K562 (cell line): Measurements from ENCODE around the gene ERVH48-1. TPM values are rescaled to one million over a fixed set of nuclear protein-coding genes. Genes with fewer than 3 reads are reported as not detected.
A peak's percentile ranks its signal among the peaks of the same experiment; 100 is the strongest.

ENCODE experiments used
- CBFB ChIP-seq: sonication (generic); formaldehyde crosslinking; IDR thresholded peaks from 2 replicates; pipeline ENCODE4 v1.4.0; 2020; ENCODE audit warnings: mild to moderate bottlenecking, missing genetic modification reagents
- CBX3 ChIP-seq, 2 experiments: IDR thresholded peaks; 1 replicate in 1 of 2; 2 replicates in 1 of 2; pipeline ENCODE4 v1.6.1; 2012; ENCODE audit warnings: inconsistent platforms in 2 of 2, low read length in 2 of 2, borderline replicate concordance in 1 of 2, control low read depth in 1 of 2
- CSDE1 ChIP-seq, 2 experiments: fragments of 450-650 bp; IDR thresholded peaks; 2 replicates each; pipeline ENCODE4 v1.6.1; 2016; ENCODE audit warnings: mild to moderate bottlenecking in 1 of 2
- E4F1 ChIP-seq: fragments of 250-450 bp; sonication (Bioruptor Pico); IDR thresholded peaks from 2 replicates; pipeline ENCODE4 v1.5.0; 2021; ENCODE audit warnings: mild to moderate bottlenecking, borderline replicate concordance
- ELF4 ChIP-seq: fragments of 450-650 bp; formaldehyde crosslinking; IDR thresholded peaks from 2 replicates; pipeline ENCODE4 v1.4.0; 2022; ENCODE audit warnings: missing genetic modification characterization
- FOXP1 ChIP-seq: sonication (generic); formaldehyde crosslinking; IDR thresholded peaks from 2 replicates; pipeline ENCODE4 v1.8.0; 2022; ENCODE audit warnings: mild to moderate bottlenecking, missing genetic modification reagents
- HDAC3 ChIP-seq: fragments of 450-650 bp; IDR thresholded peaks from 2 replicates; pipeline ENCODE4 v1.6.1; 2018; ENCODE audit warnings: borderline replicate concordance, mild to moderate bottlenecking, moderate library complexity; ENCODE audit not compliant: partially characterized antibody
- HOXB6 ChIP-seq: fragments of 250-450 bp; sonication (Bioruptor Pico); IDR thresholded peaks from 2 replicates; pipeline ENCODE4 v1.5.1; 2022; ENCODE audit warnings: mild to moderate bottlenecking, borderline replicate concordance
- IRF2 ChIP-seq: sonication (generic); formaldehyde crosslinking; IDR thresholded peaks from 2 replicates; pipeline ENCODE4 v1.8.1; 2022; ENCODE audit warnings: mild to moderate bottlenecking, missing genetic modification reagents
- MTA1 ChIP-seq: fragments of 450-650 bp; IDR thresholded peaks from 2 replicates; pipeline ENCODE4 v1.6.1; 2017; ENCODE audit warnings: borderline replicate concordance
- PBX2 ChIP-seq, 2 experiments: IDR thresholded peaks in 1 of 2; conservative IDR thresholded peaks in 1 of 2; 2 replicates each; pipeline ENCODE4 v1.6.1; 2016; ENCODE audit warnings: low read depth in 2 of 2, mild to moderate bottlenecking in 1 of 2, missing compliant biosample characterization in 1 of 2, missing genetic modification characterization in 1 of 2, moderate library complexity in 1 of 2
- PHTF2 ChIP-seq: fragments of 250-450 bp; sonication (Bioruptor Pico); IDR thresholded peaks from 2 replicates; pipeline ENCODE4 v1.5.0; 2021; ENCODE audit warnings: mild to moderate bottlenecking
- PRPF4 ChIP-seq: fragments of 200-400 bp; formaldehyde crosslinking; IDR thresholded peaks from one replicate; pipeline ENCODE4 v1.6.1; 2017; ENCODE audit warnings: low read length, low read depth, mild to moderate bottlenecking; ENCODE audit not compliant: insufficient read depth, poor library complexity, severe bottlenecking
- TAF1 ChIP-seq: IDR thresholded peaks from 2 replicates; pipeline ENCODE4 v1.6.1; 2011; ENCODE audit warnings: mild to moderate bottlenecking, low read length, moderate library complexity; ENCODE audit not compliant: insufficient read depth, control insufficient read depth, severe bottlenecking; ENCODE audit errors: extremely low read depth
- TEAD1 ChIP-seq, 2 experiments: fragments of 450-650 bp in 1 of 2; sonication (generic) in 1 of 2; formaldehyde crosslinking; IDR thresholded peaks; 2 replicates each; pipeline versions ENCODE4 v1.4.0 to v1.8.0; 2020 to 2022; ENCODE audit warnings: mild to moderate bottlenecking in 2 of 2, missing genetic modification reagents in 1 of 2
- ZBTB17 ChIP-seq: fragments of 450-650 bp; formaldehyde crosslinking; IDR thresholded peaks from 2 replicates; pipeline ENCODE4 v1.4.0; 2020; ENCODE audit warnings: mild to moderate bottlenecking
- ZKSCAN3 ChIP-seq: fragments of 250-450 bp; sonication (Bioruptor Pico); IDR thresholded peaks from 2 replicates; pipeline ENCODE4 v1.4.0; 2020
- ZNF197 ChIP-seq: fragments of 200-800 bp; sonication (Bioruptor generic); IDR thresholded peaks from 2 replicates; pipeline ENCODE4 v1.6.1; 2016; ENCODE audit warnings: low read depth, missing genetic modification characterization, missing compliant biosample characterization
- ZNF384 ChIP-seq: IDR thresholded peaks from 2 replicates; pipeline ENCODE4 v1.6.1; 2012; ENCODE audit warnings: low read depth, low read length, improper control_type of control experiment
- ZNF764 ChIP-seq: fragments of 250-450 bp; sonication (Bioruptor Pico); IDR thresholded peaks from 2 replicates; pipeline ENCODE4 v1.4.0; 2020; ENCODE audit warnings: low read depth, mild to moderate bottlenecking, moderate library complexity
- polyA plus RNA-seq, 8 experiments: library from polyadenylated mRNA; depleted of rRNA in 4 of 8; stranded (reverse) in 5 of 8; unstranded in 3 of 8; fragments of >200 nt; fragmentation: Nextera tagmentation in 2 of 8; fragmentation: Illumina TruSeq in 1 of 8; extraction: Ambion mirVana in 2 of 8; extraction: Trizol in 1 of 8; gene quantifications; 2 replicates each; pipeline versions ENCODE4 v1.2.1 to v1.2.3, GENCODE V29; 2011 to 2014; ENCODE audit warnings: inconsistent platforms in 1 of 8, missing spikeins in 1 of 8
- total RNA-seq, 7 experiments: library from RNA; depleted of rRNA in 6 of 7; stranded (reverse); fragments of >200 nt in 6 of 7; fragmentation: Illumina TruSeq in 2 of 7; extraction: Trizol in 2 of 7; gene quantifications; 2 replicates each; pipeline versions ENCODE4 v1.2.1 to v1.2.3, GENCODE V29; 2011 to 2021; ENCODE audit warnings: low replicate concordance in 1 of 7

The ERVH48-1 gene
- total and polyA plus RNA-seq, 9 of the 15 experiments (the other 6 are each of a cell fraction or from before 2014, with no cell fraction given), result 0.08 to 0.49 (median 0.16) TPM; not detected in 3

GRCh38 chr21:42892582-42892930, 32.9 kb downstream of the ERVH48-1 start (continued):
- TF ChIP-seq PBX2 (CRISPR knock-in tag; IDR thresholded peaks at IDR 0.05; ENCODE audit: low read depth) (no peak), PBX2 (tag; conservative IDR thresholded peaks at IDR 0.05; ENCODE audit: low read depth) (peak; percentile 71), IRF2 (CRISPR knock-in tag) (no peak), PRPF4 (no peak), ZNF384 (no peak), E4F1 (CRISPR knock-in tag) (no peak), CBX3 (IDR thresholded peaks at IDR 0.05; ENCODE audit: borderline replicate concordance in 1 of 2, low read length in 2 of 2) (no peak), PHTF2 (no peak), ZNF764 (CRISPR knock-in tag) (no peak), ZNF197 (CRISPR knock-in tag) (no peak), ZKSCAN3 (CRISPR knock-in tag) (no peak), CBFB (no peak), TEAD1 (CRISPR knock-in tag; IDR thresholded peaks at IDR 0.05) (peak in 1 of 2 experiments; percentile 4; a peak in 1 of 4 replicates), HDAC3 (no peak), HOXB6 (no peak), ELF4 (no peak), MTA1 (no peak), FOXP1 (CRISPR knock-in tag) (peak; percentile 57; the same call in 1 of the 2 replicates), CSDE1 (IDR thresholded peaks at IDR 0.05) (no peak), TAF1 (no peak), ZBTB17 (0 out of 2 replicates have a peak, but pooled peaks have one; percentile 20)
